ENCODE results near the gene IGFBPL1. TPM values are rescaled to one million over a fixed set of nuclear protein-coding genes. Genes with fewer than 3 reads are reported as not detected.
"Not testable (repeated sequence)": the region's sequence is repeated elsewhere in the genome, so short reads cannot be mapped to it uniquely, and the experiment has no call there.

IGFBPL1 gene
- total and polyA plus RNA-seq, 3 experiments from 2014 or later, result not detected

GRCh38 chr9:38386319-38386895 lies 37.8 kb downstream of the IGFBPL1 start:
- no peak overlapping the region for H3K27ac ChIP-seq (ENCODE audit: low read depth, low read length)
- no peak for DNase-seq
- ChIA-PET POLR2A (no interaction called here), CTCF (no interaction called here)
- no peak overlapping the region for H3K4me3 Mint-ChIP-seq
- H3K27me3 ChIP-seq (ENCODE audit: insufficient read depth, low read length, poor library complexity, severe bottlenecking), result no peaks in the 10 kb centered on the region
- no peaks in the 10 kb centered on the region for H3K9me3 ChIP-seq (ENCODE audit: low read length)
- no peaks in the 10 kb centered on the region for H3K4me1 ChIP-seq (ENCODE audit: insufficient read depth, low read length)
- no peak overlapping the region for H3K27ac Mint-ChIP-seq
- H3K27me3 Mint-ChIP-seq, result peaks cover 0 to 28% of the 10 kb centered on the region in 2 donors
- no peaks in the 10 kb centered on the region for H3K36me3 Mint-ChIP-seq
- H3K4me1 Mint-ChIP-seq, result no peaks in the 10 kb centered on the region
- H3K4me3 ChIP-seq (ENCODE audit: low read length), result no peak overlapping the region
- peaks cover 0 to 4% (median 0%) of the 10 kb centered on the region in 5 donors for H3K9me3 Mint-ChIP-seq
- H3K36me3 ChIP-seq (ENCODE audit: insufficient read depth, low read length), result no peaks in the 10 kb centered on the region

DNA sequence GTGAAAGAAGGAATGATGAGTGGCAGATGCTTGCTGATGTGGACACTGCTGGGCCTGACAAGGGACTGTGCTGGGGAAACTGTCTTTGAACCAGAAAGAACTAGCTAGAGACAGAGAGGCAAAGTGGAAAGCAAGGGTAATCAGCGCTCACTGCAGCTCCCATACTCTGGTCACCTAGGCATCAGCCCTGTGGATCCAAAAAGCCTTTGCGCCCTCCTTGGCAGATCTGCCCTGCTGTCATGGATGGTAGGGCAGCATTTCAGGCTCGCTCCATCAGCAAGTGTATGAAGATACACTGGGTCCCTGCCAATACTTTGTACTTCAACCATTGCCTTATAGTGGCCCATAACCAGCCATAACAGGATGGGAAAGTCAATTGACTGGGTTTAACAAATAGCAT lies 38.4 kb downstream of the IGFBPL1 start:
- Histone ChIP-seq H3K27me3 (ENCODE audit: insufficient read depth, low read length, poor library complexity, severe bottlenecking) (no peaks in the 10 kb centered on the region), H3K36me3 (ENCODE audit: insufficient read depth, low read length) (no peaks in the 10 kb centered on the region), H3K27ac (ENCODE audit: low read depth, low read length) (no peak overlapping the region), H3K4me3 (ENCODE audit: low read length) (no peak overlapping the region), H3K4me1 (ENCODE audit: insufficient read depth, low read length) (no peaks in the 10 kb centered on the region), H3K9me3 (ENCODE audit: low read length) (no peaks in the 10 kb centered on the region)
- Mint-ChIP-seq H3K4me3 (no peak overlapping the region), H3K27me3 (peaks cover 0 to 24% of the 10 kb centered on the region in 2 donors), H3K36me3 (no peaks in the 10 kb centered on the region), H3K9me3 (peaks cover 0 to 4% (median 0%) of the 10 kb centered on the region in 5 donors), H3K4me1 (no peaks in the 10 kb centered on the region), H3K27ac (no peak overlapping the region)
- POLR2A ChIA-PET, result no interaction called here
- DNase-seq, result no peak
- CTCF ChIA-PET, result no interaction called here

DNA sequence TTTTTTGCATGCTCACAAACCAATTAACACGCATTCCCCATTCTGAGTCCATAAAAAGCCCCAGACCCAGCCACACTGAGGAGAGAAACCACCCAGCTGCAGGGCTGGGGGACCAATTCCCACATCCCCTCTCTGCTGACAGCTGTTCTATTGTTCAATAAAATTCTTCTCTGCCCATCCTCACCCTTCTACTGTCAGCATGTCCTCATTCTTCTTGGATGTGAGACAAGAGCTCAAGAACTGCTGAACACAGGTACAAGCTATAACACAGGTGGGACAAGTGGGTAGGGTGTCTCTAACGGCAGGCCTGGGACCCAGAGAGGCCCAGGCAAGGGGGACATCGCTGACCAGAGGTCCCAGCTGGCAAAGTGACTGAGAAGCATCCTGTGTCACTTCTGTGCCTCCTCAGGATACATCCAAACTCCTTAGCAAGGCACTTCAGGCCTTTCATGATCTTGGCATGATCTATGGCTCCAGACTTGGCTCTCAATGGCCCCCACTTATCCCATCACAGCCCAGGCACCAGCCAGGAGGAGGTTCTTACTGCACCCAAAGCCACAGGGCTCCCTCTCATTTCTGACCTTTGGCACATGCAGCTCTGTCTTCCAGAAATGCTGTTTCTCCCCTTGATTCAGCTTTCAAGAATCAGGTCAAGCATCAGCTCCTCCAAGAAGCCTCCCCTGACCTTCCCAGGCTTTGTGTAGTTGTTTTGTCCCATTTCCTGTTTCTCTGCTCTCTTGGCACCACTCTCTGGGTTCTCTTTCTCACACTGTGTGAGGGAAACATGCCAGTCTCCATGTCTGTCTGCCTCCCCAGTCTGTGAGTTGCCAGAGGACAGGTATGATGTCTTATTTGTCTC lies 39.0 kb downstream of the IGFBPL1 start:
- Mint-ChIP-seq H3K27ac (no peak overlapping the region), H3K4me1 (no peaks in the 10 kb centered on the region), H3K4me3 (no peak overlapping the region), H3K36me3 (no peaks in the 10 kb centered on the region), H3K27me3 (peaks cover 0 to 22% of the 10 kb centered on the region in 2 donors), H3K9me3 (peaks cover 0 to 4% (median 0%) of the 10 kb centered on the region in 5 donors)
- Histone ChIP-seq H3K27ac (ENCODE audit: low read depth, low read length) (no peak overlapping the region), H3K4me3 (ENCODE audit: low read length) (no peak overlapping the region), H3K4me1 (ENCODE audit: insufficient read depth, low read length) (no peaks in the 10 kb centered on the region), H3K27me3 (ENCODE audit: insufficient read depth, low read length, poor library complexity, severe bottlenecking) (no peaks in the 10 kb centered on the region), H3K9me3 (ENCODE audit: low read length) (no peaks in the 10 kb centered on the region), H3K36me3 (ENCODE audit: insufficient read depth, low read length) (no peaks in the 10 kb centered on the region)
- ChIA-PET CTCF (no interaction called here), POLR2A (no interaction called here)
- no peak for DNase-seq

DNA sequence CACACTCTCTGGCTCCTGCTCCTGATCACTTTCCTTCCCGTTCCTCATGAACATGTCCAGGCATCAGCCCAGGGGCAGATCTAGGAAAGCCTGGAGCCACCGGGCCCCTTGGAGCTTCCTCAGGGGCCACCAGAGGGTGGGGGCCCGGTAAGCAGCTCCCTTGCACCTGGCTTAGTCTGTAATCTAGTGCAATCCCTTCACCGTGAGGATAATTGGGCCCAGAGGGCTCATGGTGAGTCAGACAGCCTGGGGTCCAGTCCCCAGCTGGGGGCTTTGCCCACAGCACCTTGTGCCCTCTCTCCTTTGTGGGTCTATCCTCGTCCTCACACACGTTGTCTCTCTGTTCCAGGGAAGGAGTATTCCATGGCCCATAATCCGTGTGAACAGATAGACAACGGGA lies 42.1 kb downstream of the IGFBPL1 start:
- CTCF ChIA-PET, result no interaction called here
- Histone ChIP-seq H3K27me3 (ENCODE audit: insufficient read depth, low read length, poor library complexity, severe bottlenecking) (no peaks in the 10 kb centered on the region), H3K27ac (ENCODE audit: low read depth, low read length) (no peak overlapping the region), H3K36me3 (ENCODE audit: insufficient read depth, low read length) (no peaks in the 10 kb centered on the region), H3K4me1 (ENCODE audit: insufficient read depth, low read length) (no peaks in the 10 kb centered on the region), H3K9me3 (ENCODE audit: low read length) (no peaks in the 10 kb centered on the region), H3K4me3 (ENCODE audit: low read length) (no peak overlapping the region)
- no peak for DNase-seq
- Mint-ChIP-seq H3K4me1 (no peaks in the 10 kb centered on the region), H3K27ac (peak overlapping the region in 1 of 8 donors; percentile 73), H3K27me3 (peaks cover 2 to 18% of the 10 kb centered on the region in 2 donors), H3K9me3 (peaks cover 0 to 4% (median 0%) of the 10 kb centered on the region in 5 donors), H3K36me3 (no peaks in the 10 kb centered on the region), H3K4me3 (no peak overlapping the region)
- POLR2A ChIA-PET, result no interaction called here

- Histone ChIP-seq H3K36me3 (ENCODE audit: insufficient read depth, low read length) (no peaks in the 10 kb centered on the region), H3K4me3 (ENCODE audit: low read length) (no peak overlapping the region), H3K4me1 (ENCODE audit: insufficient read depth, low read length) (no peaks in the 10 kb centered on the region), H3K9me3 (ENCODE audit: low read length) (no peaks in the 10 kb centered on the region), H3K27ac (ENCODE audit: low read depth, low read length) (peak overlapping the region; percentile 70), H3K27me3 (ENCODE audit: insufficient read depth, low read length, poor library complexity, severe bottlenecking) (no peaks in the 10 kb centered on the region)
- Mint-ChIP-seq H3K36me3 (no peaks in the 10 kb centered on the region), H3K4me1 (no peaks in the 10 kb centered on the region), H3K9me3 (peaks cover 0 to 4% (median 0%) of the 10 kb centered on the region in 5 donors), H3K4me3 (no peak overlapping the region), H3K27me3 (peaks cover 2 to 14% of the 10 kb centered on the region in 2 donors), H3K27ac (no peak overlapping the region)
- ChIA-PET POLR2A (no interaction called here), CTCF (no interaction called here)
- no peak for DNase-seq
These were observed 43.3 kb downstream of the IGFBPL1 start for GRCh38 chr9:38380872-38381534.

DNA sequence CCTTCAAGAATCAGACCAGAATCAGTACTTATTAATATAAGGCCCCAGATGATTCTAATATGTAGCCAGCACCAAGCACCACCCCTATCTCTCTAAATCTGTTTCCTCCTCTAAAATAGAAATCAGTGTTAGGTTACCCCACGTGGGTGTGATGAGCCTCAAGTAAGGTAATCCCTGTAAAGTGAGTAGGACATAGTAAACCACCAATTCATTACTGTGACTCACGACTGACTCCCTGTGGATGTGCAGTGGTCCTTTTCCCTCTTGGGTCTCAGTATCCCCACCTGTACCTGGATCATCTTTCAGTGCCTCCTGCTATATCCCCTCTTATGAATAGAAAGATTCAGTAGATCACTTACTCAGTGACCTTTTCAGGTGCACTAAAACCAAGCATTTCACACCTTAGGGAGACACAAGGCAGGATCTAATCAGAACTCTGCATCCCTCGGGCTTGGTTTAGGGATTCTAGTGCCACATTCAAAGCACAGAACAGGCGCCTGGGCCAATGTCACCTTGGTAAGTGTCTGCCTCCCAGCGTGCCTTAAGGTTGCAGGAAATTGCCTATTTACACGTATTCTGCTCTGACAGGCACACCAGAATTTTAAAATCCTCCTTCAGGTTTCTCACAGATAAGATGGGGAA lies 43.9 kb downstream of the IGFBPL1 start:
- Histone ChIP-seq H3K36me3 (ENCODE audit: insufficient read depth, low read length) (no peaks in the 10 kb centered on the region), H3K27me3 (ENCODE audit: insufficient read depth, low read length, poor library complexity, severe bottlenecking) (no peaks in the 10 kb centered on the region), H3K4me1 (ENCODE audit: insufficient read depth, low read length) (no peaks in the 10 kb centered on the region), H3K9me3 (ENCODE audit: low read length) (no peaks in the 10 kb centered on the region), H3K4me3 (ENCODE audit: low read length) (no peak overlapping the region), H3K27ac (ENCODE audit: low read depth, low read length) (peak overlapping the region; percentile 70)
- H3K4me1 Mint-ChIP-seq, result no peaks in the 10 kb centered on the region
- peaks cover 3 to 14% of the 10 kb centered on the region in 2 donors for H3K27me3 Mint-ChIP-seq
- no peaks in the 10 kb centered on the region for H3K36me3 Mint-ChIP-seq
- POLR2A ChIA-PET, result no interaction called here
- no peak overlapping the region for H3K4me3 Mint-ChIP-seq
- CTCF ChIA-PET, result no interaction called here
- peaks cover 0 to 4% (median 0%) of the 10 kb centered on the region in 5 donors for H3K9me3 Mint-ChIP-seq
- no peak for DNase-seq
- no peak overlapping the region for H3K27ac Mint-ChIP-seq

- H3K9me3 Mint-ChIP-seq; H3K4me1 ChIP-seq (ENCODE audit: insufficient read depth, low read length); H3K27me3 ChIP-seq (ENCODE audit: insufficient read depth, low read length, poor library complexity, severe bottlenecking); H3K27ac ChIP-seq (ENCODE audit: low read depth, low read length); H3K27me3 Mint-ChIP-seq; H3K4me3 ChIP-seq (ENCODE audit: low read length); CTCF ChIA-PET; H3K4me1 Mint-ChIP-seq; H3K4me3 Mint-ChIP-seq; H3K27ac Mint-ChIP-seq; H3K36me3 ChIP-seq (ENCODE audit: insufficient read depth, low read length); POLR2A ChIA-PET; H3K9me3 ChIP-seq (ENCODE audit: low read length); DNase-seq; H3K36me3 Mint-ChIP-seq: not testable (repeated sequence)
These were observed 46.7 kb downstream of the IGFBPL1 start for GRCh38 chr9:38377336-38378083.
